Right ventricle myocardium superior (tissue), 1 donor: ENCODE data around the gene FBXW12. TPM values are rescaled to one million over a fixed set of nuclear protein-coding genes. Genes with fewer than 3 reads are reported as not detected.

ENCODE experiments used
- ATAC-seq: fragments of 200-7000 bp; cut with Tn5 transposase; one replicate; pipeline ENCODE4 v1.9.1; 2020; ENCODE audit warnings: mild to moderate bottlenecking; ENCODE audit not compliant: poor library complexity
- DNase-seq: peaks from one replicate; pipeline ENCODE4 v3.0.0-alpha.2; 2020
- intact Hi-C: fragments of 100-400 bp; cut with DNase I; formaldehyde crosslinking; loops from one replicate; pipeline ENCODE4 v1.11.2; 2022
- total RNA-seq: library from RNA; stranded (reverse); fragmentation: NEBNext Ultra II Directional; extraction: Animal tissue kit (Norgen Biotek cat#: 25700); gene quantifications from one replicate; pipeline ENCODE4 v1.2.1, GENCODE V29; 2021
- donor health status: DM: no; HTN: yes; CAD: no; lungs with severe emphysema.

Gene FBXW12
- total RNA-seq, 1 donor from 2014 or later = not detected

- ATAC-seq (no peak), DNase-seq (no peak)
- intact Hi-C loops = loop anchor here (5.0 kb wide), 1 partner anchor 143 kb away; no protein-coding TSS in a partner anchor
Observed at GRCh38 chr3:48404440-48405342, 32.7 kb downstream of the FBXW12 start.

DNA sequence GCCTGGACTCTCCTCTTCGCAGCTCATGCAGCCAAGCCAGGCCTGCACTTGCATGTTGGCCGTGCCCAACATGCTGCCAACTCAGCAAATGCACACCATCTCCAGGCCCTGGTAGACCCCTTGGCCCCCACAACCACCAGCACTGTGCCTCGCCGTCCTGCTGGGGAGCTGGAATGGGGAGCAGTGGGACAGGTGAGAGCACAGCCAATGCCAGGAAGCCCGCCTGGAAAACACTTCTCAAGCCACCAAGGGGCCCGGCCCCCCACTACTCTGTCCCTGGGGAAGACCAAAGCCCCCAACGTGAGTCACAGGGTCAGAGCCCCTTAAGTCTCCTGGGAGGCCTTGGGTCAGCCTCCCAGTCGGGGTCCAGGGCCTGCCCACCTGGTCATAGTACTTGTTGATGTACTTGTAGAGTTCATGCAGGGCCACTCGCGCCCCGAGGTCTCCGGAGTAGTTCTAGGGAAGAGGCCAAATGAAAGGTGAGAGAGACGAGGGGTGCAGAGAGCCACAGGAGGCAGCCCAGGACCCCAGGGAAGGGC, 33.4 kb downstream of the FBXW12 start:
- intact Hi-C loops = no loop called here
- ATAC-seq (no peak), DNase-seq (peak; percentile 41)

GRCh38 chr3:48405971-48406370, 34.0 kb downstream of the FBXW12 start:
- intact Hi-C loops = no loop called here

GRCh38 chr3:48406443-48407431, 34.7 kb downstream of the FBXW12 start:
- ATAC-seq (no peak), DNase-seq (peak; percentile 15)
- intact Hi-C loops = no loop called here

More at GRCh38 chr3:48405971-48406370, 34.0 kb downstream of the FBXW12 start:
- no peak for ATAC-seq
- no peak for DNase-seq

DNA sequence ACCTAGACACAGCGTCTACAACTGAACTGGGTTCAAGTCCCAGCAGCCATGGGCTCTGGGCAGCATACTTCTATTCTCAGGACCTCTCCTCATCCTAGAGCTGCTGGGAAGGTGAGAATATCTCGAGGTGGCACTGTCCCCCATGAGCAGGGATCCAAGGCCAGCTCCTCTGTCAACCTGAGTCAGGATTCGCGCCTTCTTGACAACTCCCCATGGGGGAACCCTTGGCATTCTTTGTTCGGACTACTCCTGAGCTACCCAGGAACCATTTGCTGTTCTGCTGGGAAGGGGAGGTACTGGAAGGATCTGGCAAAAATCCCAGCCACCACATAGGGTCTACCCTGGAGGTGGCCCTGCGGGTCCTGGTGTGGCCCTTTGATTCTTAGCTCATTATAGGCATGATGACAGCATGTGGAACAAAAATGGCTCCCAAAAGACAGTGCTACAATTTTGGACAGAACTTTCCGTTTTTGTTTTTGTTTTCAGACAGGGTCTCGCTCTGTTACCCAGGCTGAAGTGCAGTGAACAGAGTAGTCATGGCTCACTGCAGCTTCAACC, 35.6 kb downstream of the FBXW12 start:
- DNase-seq = no peak
- intact Hi-C loops = no loop called here

DNA sequence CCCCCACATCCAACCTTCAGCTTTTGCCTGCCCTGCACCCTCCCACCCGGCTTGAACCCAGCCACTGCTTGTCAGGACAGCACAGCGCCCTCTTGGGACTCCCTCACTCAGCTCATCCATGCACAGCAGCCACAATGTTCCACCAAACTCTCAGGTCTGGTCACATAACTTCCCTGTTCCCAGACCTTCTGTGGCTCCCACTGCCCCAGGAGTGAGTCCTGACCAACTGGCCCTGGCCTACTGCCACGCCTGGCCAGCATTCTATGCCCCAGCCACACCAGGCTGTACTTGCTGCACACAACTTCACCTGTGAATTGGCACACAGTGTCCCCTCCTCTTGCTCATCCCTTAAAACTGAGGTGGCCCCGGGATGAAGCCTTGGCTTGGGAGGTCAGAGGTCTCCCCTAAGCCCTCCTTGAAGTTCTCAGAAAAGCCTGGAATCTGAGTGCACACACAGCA, 36.8 kb downstream of the FBXW12 start:
- ATAC-seq = no peak
- intact Hi-C loops = no loop called here
- no peak for DNase-seq

More for the DNA sequence above, 35.6 kb downstream of the FBXW12 start:
- no peak for ATAC-seq

GRCh38 chr3:48409291-48410201, 37.5 kb downstream of the FBXW12 start:
- ATAC-seq (no peak), DNase-seq (peak; percentile 27)
- intact Hi-C loops = no loop called here

- ATAC-seq (no peak), DNase-seq (no peak)
- intact Hi-C loops = no loop called here
Observed at GRCh38 chr3:48410205-48411040, 38.4 kb downstream of the FBXW12 start.

- no peak for DNase-seq
- intact Hi-C loops = no loop called here
- no peak for ATAC-seq
Observed at GRCh38 chr3:48411041-48411588, 39.1 kb downstream of the FBXW12 start.

GRCh38 chr3:48411606-48412374, 39.8 kb downstream of the FBXW12 start:
- ATAC-seq (no peak), DNase-seq (peak; percentile 13)
- intact Hi-C loops = no loop called here

DNA sequence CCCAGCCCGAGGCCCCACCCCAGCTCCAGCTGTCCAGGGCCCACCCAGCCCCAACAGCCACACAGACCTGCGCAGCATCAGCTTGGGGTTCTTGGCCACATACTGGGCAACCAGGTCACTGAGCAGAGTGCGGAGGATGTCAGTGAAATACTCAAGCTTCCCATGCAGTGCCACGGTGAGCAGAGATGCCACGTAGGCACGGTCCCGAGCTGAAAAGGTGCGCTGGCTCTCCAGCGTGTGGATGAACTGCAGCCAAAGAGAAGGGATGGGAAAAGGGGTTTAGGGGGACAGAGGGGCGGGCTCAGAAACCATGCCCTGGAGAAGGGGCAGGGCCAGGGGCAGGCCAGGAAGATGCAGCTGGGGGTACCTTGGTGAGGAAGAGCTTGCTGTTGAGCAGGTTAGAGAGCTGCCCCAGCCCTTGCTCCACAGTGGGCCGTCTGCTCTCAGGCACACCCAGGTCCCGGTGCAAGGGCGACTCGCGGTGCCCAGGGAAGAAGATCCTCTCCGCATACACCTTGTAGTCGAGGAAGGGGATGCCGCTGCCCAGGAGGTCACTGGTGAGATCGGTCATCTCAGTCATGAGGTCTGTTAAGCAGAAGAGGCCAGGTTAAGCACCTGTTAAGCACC, 40.5 kb downstream of the FBXW12 start:
- intact Hi-C loops = no loop called here
- peak; percentile 34 for DNase-seq
- ATAC-seq = no peak

DNA sequence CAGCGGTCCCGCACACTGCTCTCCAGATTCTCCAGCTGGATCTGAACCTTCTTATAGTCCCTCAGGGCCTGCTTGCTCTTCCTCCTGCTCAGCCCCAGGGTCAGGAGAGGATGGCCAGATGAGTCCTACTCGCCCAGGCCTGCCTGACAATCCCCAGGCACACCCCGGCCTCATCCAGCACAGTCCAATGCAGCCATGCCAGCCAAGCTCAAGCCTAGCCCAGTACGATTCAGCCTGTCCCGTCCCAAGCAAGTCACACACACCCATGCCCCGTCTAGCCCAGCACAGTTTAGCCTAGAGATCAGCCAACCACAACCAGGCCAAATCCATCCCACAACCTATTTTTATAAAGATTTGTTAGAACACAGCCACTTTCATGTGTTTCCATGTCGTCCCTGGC, 41.1 kb downstream of the FBXW12 start:
- intact Hi-C loops = no loop called here
- ATAC-seq (no peak), DNase-seq (no peak)

GRCh38 chr3:48413611-48414010, 41.6 kb downstream of the FBXW12 start:
- intact Hi-C loops = no loop called here

GRCh38 chr3:48414376-48415250, 42.6 kb downstream of the FBXW12 start:
- ATAC-seq (no peak), DNase-seq (peak; percentile 43)
- intact Hi-C loops = no loop called here

More at GRCh38 chr3:48413611-48414010, 41.6 kb downstream of the FBXW12 start:
- ATAC-seq (no peak), DNase-seq (no peak)
